ENCODE measurements around the gene ALDH1A1. TPM values are rescaled to one million over a fixed set of nuclear protein-coding genes. Genes with fewer than 3 reads are reported as not detected.

The ALDH1A1 gene
- polyA plus RNA-seq (2011; rRNA removed) (0.62 and 7.0 TPM in 2 replicates), polyA minus RNA-seq (2011; rRNA and poly(A)+ RNA removed) (0.28 and 1.1 TPM in 2 replicates)

DNA sequence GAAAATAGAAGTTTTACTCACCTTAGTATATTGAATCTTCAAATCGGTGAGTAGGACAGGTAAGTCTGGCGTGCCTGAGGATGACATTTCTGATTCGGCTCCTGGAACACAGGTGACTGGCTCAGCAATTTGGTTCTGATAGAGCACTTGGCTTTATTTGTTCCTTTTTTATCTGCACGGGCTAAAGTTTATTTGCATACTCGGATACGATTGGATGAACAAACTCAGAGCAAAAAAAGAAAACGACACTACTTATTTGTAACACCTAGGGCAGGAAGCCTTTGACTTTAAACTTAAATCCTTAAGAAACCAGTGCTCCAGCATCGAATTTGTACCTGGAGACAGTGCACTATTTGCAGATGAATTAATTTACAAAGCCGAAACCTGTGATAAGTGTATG is at the start of gene ALDH1A1:
ALDH1A1 (minus strand) TSS at position 140 of the 400 bp plus-strand sequence; CDS start at position 87, 53 bp downstream.
- H3K27ac ChIP-seq (ENCODE audit: low read depth, low read length), result no peak within 1 kb of the TSS
- no peaks in the 10 kb centered on the region for H3K9me3 ChIP-seq (ENCODE audit: control insufficient read depth, insufficient read depth, low read length)
- ChIA-PET CTCF (no interaction called here), POLR2A (no interaction called here)
- H3K4me3 ChIP-seq (ENCODE audit: low read depth, low read length), result no peak within 1 kb of the TSS
- TF ChIP-seq CTCF (IDR thresholded peaks at IDR 0.05; ENCODE audit: low read depth, low read length), result no peak
- DNase-seq (ENCODE audit: low read depth, low spot score), result no peak
- H3K27me3 ChIP-seq (ENCODE audit: control insufficient read depth, insufficient read depth, low read length), result no peaks in the 10 kb centered on the region

- ChIA-PET POLR2A (no interaction called here), CTCF (no interaction called here)
- DNase-seq (ENCODE audit: low read depth, low spot score), result no peak
- Histone ChIP-seq H3K27me3 (ENCODE audit: control insufficient read depth, insufficient read depth, low read length) (no peaks in the 10 kb centered on the region), H3K4me3 (ENCODE audit: low read depth, low read length) (no peak overlapping the region), H3K27ac (ENCODE audit: low read depth, low read length) (no peak overlapping the region), H3K9me3 (ENCODE audit: control insufficient read depth, insufficient read depth, low read length) (no peaks in the 10 kb centered on the region)
- TF ChIP-seq CTCF (IDR thresholded peaks at IDR 0.05; ENCODE audit: low read depth, low read length), result no peak
These were observed 49.0 kb upstream of the ALDH1A1 start for GRCh38 chr9:73001860-73002259.

GRCh38 chr9:72998363-72998762 is 45.5 kb upstream of the ALDH1A1 start:
- Histone ChIP-seq H3K27me3 (ENCODE audit: control insufficient read depth, insufficient read depth, low read length) (no peaks in the 10 kb centered on the region), H3K27ac (ENCODE audit: low read depth, low read length) (no peak overlapping the region), H3K9me3 (ENCODE audit: control insufficient read depth, insufficient read depth, low read length) (no peaks in the 10 kb centered on the region), H3K4me3 (ENCODE audit: low read depth, low read length) (no peak overlapping the region)
- no peak for DNase-seq (ENCODE audit: low read depth, low spot score)
- TF ChIP-seq CTCF (IDR thresholded peaks at IDR 0.05; ENCODE audit: low read depth, low read length), result no peak
- ChIA-PET POLR2A (no interaction called here), CTCF (interaction anchor here (0.8 kb wide), 1 partner anchor 24 kb away, joined by 4 read pairs; no protein-coding TSS in a partner anchor)

DNA sequence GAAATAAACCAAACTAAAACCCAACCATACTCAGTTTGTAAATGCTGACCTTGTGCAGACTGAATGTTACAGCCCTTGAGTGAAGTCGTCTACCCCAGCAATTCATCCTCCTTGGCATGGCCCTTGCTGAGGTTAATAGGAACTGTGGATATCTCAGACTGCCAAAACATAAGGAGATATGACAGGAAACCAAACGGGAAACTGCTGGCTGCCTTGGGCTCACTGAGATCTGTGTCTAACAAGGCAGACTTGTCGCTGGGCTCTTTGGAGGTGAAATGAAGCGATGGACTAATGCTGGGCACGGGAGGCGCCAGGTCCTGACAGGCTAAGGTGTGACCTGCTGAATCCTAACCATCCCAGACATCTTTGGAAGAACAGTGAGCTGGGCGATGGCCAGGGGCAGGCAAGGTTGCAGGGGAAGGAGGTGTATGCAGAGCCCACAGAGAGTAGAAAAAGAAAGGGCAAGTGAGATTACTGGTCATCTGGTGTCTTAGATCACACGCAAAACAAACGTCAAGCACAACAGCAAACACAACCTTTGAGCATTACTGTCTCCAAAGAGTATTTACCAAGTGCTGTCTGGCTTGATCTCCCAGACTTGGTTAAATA is 44.6 kb upstream of the ALDH1A1 start:
- H3K9me3 ChIP-seq (ENCODE audit: control insufficient read depth, insufficient read depth, low read length), result no peaks in the 10 kb centered on the region
- no peak for TF ChIP-seq CTCF (IDR thresholded peaks at IDR 0.05; ENCODE audit: low read depth, low read length)
- POLR2A ChIA-PET, result no interaction called here
- DNase-seq (ENCODE audit: low read depth, low spot score), result no peak
- no peaks in the 10 kb centered on the region for H3K27me3 ChIP-seq (ENCODE audit: control insufficient read depth, insufficient read depth, low read length)
- no peak overlapping the region for H3K27ac ChIP-seq (ENCODE audit: low read depth, low read length)
- no peak overlapping the region for H3K4me3 ChIP-seq (ENCODE audit: low read depth, low read length)
- CTCF ChIA-PET, result interaction anchor here (0.8 kb wide), 1 partner anchor 25 kb away, joined by 4 read pairs; no protein-coding TSS in a partner anchor

DNA sequence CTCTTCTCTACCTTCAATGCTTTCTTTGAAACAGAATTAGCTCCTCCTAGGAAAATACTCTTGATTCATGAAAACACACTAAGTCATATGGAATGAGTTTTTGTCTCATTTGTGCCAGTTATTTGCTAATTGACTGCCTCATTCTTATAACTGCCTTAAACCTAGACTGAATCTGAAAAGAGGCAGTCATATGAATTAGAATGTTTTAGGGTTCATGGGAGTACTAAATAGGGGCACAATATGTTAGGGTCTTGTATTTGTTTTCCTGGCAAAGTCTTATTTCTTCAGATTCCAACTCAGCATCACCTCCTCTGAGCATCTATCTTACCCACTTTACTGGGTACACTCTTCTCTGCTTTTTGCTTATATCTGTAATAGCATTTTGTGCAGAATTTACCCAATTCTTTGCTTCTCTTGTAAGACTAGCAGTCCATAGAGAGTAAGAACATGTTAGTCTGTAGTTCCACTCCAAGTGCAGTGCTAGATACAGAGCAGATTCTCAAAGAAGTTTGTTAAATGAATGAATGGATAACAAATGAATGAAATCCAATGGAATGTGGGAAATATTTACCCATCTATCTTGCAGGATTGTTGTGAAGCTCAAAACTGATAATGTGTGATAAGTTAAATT is 43.9 kb upstream of the ALDH1A1 start:
- Histone ChIP-seq H3K9me3 (ENCODE audit: control insufficient read depth, insufficient read depth, low read length) (no peaks in the 10 kb centered on the region), H3K27me3 (ENCODE audit: control insufficient read depth, insufficient read depth, low read length) (no peaks in the 10 kb centered on the region), H3K4me3 (ENCODE audit: low read depth, low read length) (no peak overlapping the region), H3K27ac (ENCODE audit: low read depth, low read length) (no peak overlapping the region)
- TF ChIP-seq CTCF (IDR thresholded peaks at IDR 0.05; ENCODE audit: low read depth, low read length), result no peak
- DNase-seq (ENCODE audit: low read depth, low spot score), result no peak
- ChIA-PET POLR2A (no interaction called here), CTCF (no interaction called here)

Measured in AG04450 (cell line).